Esophagus muscularis mucosa (tissue), 3 donors: ENCODE data around the gene MITF.

Experiments used
- EP300 ChIP-seq: sonication (generic); formaldehyde crosslinking; IDR thresholded peaks from one replicate; pipeline ENCODE4 v1.6.1; 2017; ENCODE audit warnings: antibody characterized with exemption
- TF ChIP-seq, protein P1 (sequence below), 3 experiments: fragments of 200-600 bp in 2 of 3; fragments of 450-650 bp in 1 of 3; sonication (generic) in 2 of 3; IDR thresholded peaks; one replicate each; pipeline ENCODE4 v1.5.1; 2017 to 2019; ENCODE audit warnings: antibody characterized with exemption in 3 of 3, mild to moderate bottlenecking in 2 of 3, moderate library complexity in 1 of 3

DNA sequence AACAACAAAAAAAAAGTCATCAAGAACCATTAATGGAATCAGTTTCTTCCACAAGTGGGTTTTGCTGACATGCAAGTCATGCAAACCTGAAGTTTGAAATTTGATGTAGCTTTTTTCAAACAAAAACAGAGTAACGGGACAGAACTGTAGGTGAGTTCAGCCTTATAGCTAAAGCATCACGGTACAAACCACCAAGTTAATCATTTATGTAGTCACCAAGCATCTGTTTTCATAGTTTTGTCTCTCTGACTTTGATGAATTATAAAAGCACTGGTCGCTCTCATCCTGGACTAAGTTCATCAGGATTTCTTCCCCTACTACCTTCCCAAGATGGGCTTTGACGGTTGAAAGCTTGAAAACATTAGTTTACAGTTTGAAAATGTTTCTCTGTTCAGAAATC is 143.3 kb downstream of the MITF start:
- TF ChIP-seq, protein P1, sequence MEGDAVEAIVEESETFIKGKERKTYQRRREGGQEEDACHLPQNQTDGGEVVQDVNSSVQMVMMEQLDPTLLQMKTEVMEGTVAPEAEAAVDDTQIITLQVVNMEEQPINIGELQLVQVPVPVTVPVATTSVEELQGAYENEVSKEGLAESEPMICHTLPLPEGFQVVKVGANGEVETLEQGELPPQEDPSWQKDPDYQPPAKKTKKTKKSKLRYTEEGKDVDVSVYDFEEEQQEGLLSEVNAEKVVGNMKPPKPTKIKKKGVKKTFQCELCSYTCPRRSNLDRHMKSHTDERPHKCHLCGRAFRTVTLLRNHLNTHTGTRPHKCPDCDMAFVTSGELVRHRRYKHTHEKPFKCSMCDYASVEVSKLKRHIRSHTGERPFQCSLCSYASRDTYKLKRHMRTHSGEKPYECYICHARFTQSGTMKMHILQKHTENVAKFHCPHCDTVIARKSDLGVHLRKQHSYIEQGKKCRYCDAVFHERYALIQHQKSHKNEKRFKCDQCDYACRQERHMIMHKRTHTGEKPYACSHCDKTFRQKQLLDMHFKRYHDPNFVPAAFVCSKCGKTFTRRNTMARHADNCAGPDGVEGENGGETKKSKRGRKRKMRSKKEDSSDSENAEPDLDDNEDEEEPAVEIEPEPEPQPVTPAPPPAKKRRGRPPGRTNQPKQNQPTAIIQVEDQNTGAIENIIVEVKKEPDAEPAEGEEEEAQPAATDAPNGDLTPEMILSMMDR (IDR thresholded peaks at IDR 0.05) = no peak
- no peak for TF ChIP-seq EP300
